Esophagus muscularis mucosa (tissue), 4 donors: ENCODE results near the gene HIF1A. TPM values are rescaled to one million over a fixed set of nuclear protein-coding genes. Genes with fewer than 3 reads are reported as not detected.

Experiments used
- DNase-seq: peaks from one replicate; pipeline ENCODE4 v3.0.0-alpha.2; 2017; ENCODE audit errors: extremely low spot score
- H3K27ac ChIP-seq, 4 donors: fragments of 200-600 bp; sonication (generic); replicated peaks in 1 of 4; 1 replicate in 3 of 4; 2 replicates in 1 of 4; pipeline ENCODE4 v1.5.1; 2016 to 2019; ENCODE audit warnings: mild to moderate bottlenecking in 1 of 4
- H3K27me3 ChIP-seq, 4 donors: fragments of 200-600 bp; sonication (generic); one replicate each; pipeline versions ENCODE4 v1.5.1 to v1.6.0; 2016 to 2019
- H3K36me3 ChIP-seq, 4 donors: fragments of 200-600 bp; sonication (generic); one replicate each; pipeline ENCODE4 v1.5.1; 2016 to 2019
- H3K4me1 ChIP-seq, 4 donors: fragments of 200-600 bp; sonication (generic); one replicate each; pipeline ENCODE4 v1.5.1; 2016 to 2019
- H3K4me3 ChIP-seq, 4 donors: fragments of 200-600 bp; sonication (generic); 1 replicate in 2 of 4; 2 replicates in 2 of 4; pipeline ENCODE4 v1.5.1; 2016 to 2019; ENCODE audit warnings: mild to moderate bottlenecking in 4 of 4, moderate library complexity in 1 of 4
- H3K9me3 ChIP-seq, 4 donors: fragments of 200-600 bp; sonication (generic); 1 replicate in 3 of 4; 2 replicates in 1 of 4; pipeline ENCODE4 v1.5.1; 2016 to 2019
- EP300 ChIP-seq: sonication (generic); formaldehyde crosslinking; IDR thresholded peaks from one replicate; pipeline ENCODE4 v1.6.1; 2017; ENCODE audit warnings: antibody characterized with exemption
- POLR2A ChIP-seq: fragments of 450-650 bp; IDR thresholded peaks from one replicate; pipeline ENCODE4 v1.6.1; 2017; ENCODE audit warnings: antibody characterized with exemption, moderate library complexity, mild to moderate bottlenecking, low read depth
- POLR2AphosphoS5 ChIP-seq, 2 donors: sonication (generic); formaldehyde crosslinking; IDR thresholded peaks; one replicate each; pipeline ENCODE4 v1.6.1; 2017; ENCODE audit warnings: antibody characterized with exemption in 2 of 2
- whole genome bisulfite sequencing: methylation state at CpG from one replicate; pipeline ENCODE4 v1.1.5; 2018; 5-methylcytosine and 5-hydroxymethylcytosine counted together
- intact Hi-C: fragments of 100-400 bp; cut with DNase I; formaldehyde crosslinking; loops from one replicate; pipeline ENCODE4 v1.15.1; 2023
- total RNA-seq, 4 donors: library from RNA; depleted of rRNA; stranded (reverse); fragments of >200 nt; gene quantifications; one replicate each; pipeline versions ENCODE4 v1.1.0 to v1.2.1, GENCODE V29; 2016
- TF ChIP-seq, protein P1 (sequence below), 3 experiments: fragments of 200-600 bp in 2 of 3; fragments of 450-650 bp in 1 of 3; sonication (generic) in 2 of 3; IDR thresholded peaks; one replicate each; pipeline ENCODE4 v1.5.1; 2017 to 2019; ENCODE audit warnings: antibody characterized with exemption in 3 of 3, mild to moderate bottlenecking in 2 of 3, moderate library complexity in 1 of 3

HIF1A gene
- total RNA-seq, 4 donors from 2014 or later, result 77.4 to 156 (median 86.5) TPM

DNA sequence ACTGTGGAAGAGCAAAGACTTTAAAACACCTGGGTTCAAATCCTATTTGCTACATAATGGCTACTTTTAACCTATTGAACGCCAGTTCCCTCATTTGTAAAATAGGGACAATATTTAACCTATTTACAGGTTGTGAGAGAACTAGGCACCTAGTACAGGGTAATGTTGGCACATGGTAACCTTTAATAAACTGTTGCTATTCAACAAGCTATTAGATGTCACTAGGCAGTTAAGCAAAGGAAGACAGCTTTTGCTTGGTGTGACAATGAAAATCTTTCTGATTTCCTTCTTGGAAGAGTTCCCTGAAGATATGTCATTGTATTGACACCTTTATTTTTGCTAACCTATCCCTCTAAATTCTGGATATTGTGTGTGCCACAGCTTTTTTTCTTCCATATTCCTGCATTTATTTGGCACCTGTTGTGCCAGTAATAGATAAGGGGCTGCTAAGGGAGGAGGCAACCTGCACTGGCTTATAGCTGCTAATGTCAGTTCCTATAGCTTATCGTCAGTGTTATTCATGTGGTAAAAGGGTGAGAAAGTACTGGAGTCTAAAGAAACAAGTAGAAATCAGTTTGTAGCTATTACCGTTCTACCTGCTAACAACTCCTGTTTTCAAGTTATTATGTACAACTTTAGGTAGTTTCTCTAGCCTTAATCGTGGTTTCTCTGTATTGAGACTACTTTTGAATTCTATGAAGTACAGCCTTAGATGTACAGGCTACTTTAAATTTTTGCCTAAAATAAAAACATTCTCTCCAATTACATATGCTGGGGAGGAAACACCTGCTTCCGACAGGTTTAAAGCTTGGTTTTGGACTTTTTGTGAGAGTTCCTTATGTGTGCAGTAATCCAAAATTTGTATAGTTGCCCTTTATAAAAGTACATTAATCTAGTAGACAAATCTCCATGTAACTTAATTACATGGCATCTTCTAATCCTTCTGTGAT is 24.3 kb downstream of the HIF1A start:
- WGBS, result 69% methylated on average over 5 of the region's 5 CpGs
- intact Hi-C loops, result no loop called here
- Histone ChIP-seq H3K36me3 (peaks cover 3 to 26% (median 12%) of the 10 kb centered on the region in 4 donors), H3K4me1 (peaks cover 36 to 76% (median 67%) of the 10 kb centered on the region in 4 donors), H3K27me3 (no peaks in the 10 kb centered on the region), H3K27ac (peak overlapping the region; percentile 29 to 52 (median 42)), H3K9me3 (no peaks in the 10 kb centered on the region), H3K4me3 (no peak overlapping the region)
- TF ChIP-seq, protein P1, sequence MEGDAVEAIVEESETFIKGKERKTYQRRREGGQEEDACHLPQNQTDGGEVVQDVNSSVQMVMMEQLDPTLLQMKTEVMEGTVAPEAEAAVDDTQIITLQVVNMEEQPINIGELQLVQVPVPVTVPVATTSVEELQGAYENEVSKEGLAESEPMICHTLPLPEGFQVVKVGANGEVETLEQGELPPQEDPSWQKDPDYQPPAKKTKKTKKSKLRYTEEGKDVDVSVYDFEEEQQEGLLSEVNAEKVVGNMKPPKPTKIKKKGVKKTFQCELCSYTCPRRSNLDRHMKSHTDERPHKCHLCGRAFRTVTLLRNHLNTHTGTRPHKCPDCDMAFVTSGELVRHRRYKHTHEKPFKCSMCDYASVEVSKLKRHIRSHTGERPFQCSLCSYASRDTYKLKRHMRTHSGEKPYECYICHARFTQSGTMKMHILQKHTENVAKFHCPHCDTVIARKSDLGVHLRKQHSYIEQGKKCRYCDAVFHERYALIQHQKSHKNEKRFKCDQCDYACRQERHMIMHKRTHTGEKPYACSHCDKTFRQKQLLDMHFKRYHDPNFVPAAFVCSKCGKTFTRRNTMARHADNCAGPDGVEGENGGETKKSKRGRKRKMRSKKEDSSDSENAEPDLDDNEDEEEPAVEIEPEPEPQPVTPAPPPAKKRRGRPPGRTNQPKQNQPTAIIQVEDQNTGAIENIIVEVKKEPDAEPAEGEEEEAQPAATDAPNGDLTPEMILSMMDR (IDR thresholded peaks at IDR 0.05), result no peak
- no peak for TF ChIP-seq POLR2A
- no peak for TF ChIP-seq POLR2AphosphoS5 (IDR thresholded peaks at IDR 0.05)
- no peak for TF ChIP-seq EP300
- no peak for DNase-seq

DNA sequence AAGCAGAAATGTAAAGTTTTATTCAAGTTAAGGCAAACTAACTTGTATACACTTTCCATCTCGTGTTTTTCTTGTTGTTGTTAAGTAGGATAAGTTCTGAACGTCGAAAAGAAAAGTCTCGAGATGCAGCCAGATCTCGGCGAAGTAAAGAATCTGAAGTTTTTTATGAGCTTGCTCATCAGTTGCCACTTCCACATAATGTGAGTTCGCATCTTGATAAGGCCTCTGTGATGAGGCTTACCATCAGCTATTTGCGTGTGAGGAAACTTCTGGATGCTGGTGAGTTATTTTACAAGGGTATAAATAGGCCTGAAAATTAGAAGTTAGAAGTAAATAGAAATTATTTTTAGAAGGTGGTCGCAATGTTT is 25.0 kb downstream of the HIF1A start:
- H3K4me3 ChIP-seq, result no peak overlapping the region
- peaks cover 29 to 69% (median 61%) of the 10 kb centered on the region in 4 donors for H3K4me1 ChIP-seq
- H3K27me3 ChIP-seq, result no peaks in the 10 kb centered on the region
- H3K27ac ChIP-seq, result peak overlapping the region in 3 of 4 donors; percentile 29 to 42 (median 41)
- no peaks in the 10 kb centered on the region for H3K9me3 ChIP-seq
- TF ChIP-seq, protein P1 (IDR thresholded peaks at IDR 0.05), result no peak
- TF ChIP-seq POLR2A, result no peak
- no peak for TF ChIP-seq POLR2AphosphoS5 (IDR thresholded peaks at IDR 0.05)
- no peak for TF ChIP-seq EP300
- 78% methylated on average over 9 of the region's 9 CpGs for WGBS
- intact Hi-C loops, result no loop called here
- H3K36me3 ChIP-seq, result peaks cover 3 to 26% (median 12%) of the 10 kb centered on the region in 4 donors
- no peak for DNase-seq

DNA sequence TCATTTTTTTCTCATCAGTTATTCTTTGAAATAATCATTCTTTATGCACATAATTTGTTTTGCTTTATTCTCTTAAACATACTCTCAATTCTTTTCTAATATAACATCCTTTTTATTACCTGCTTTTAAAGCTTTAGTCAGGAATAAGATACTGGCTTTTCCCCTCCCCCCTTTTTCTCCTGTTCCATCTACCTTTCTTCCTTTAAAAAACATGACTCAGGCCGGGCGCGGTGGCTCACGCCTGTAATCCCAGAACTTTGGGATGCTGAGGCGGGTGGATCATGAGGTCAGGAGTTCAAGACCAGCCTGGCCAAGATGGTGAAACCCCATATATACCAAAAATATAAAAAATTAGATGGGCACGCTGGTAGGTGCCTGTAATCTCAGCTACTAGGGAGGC is 25.4 kb downstream of the HIF1A start:
- WGBS, result 76% methylated on average over 6 of the region's 6 CpGs
- intact Hi-C loops, result no loop called here
- Histone ChIP-seq H3K27ac (peak overlapping the region in 3 of 4 donors; percentile 29 to 45 (median 41)), H3K4me1 (peaks cover 29 to 65% (median 58%) of the 10 kb centered on the region in 4 donors), H3K9me3 (no peaks in the 10 kb centered on the region), H3K27me3 (no peaks in the 10 kb centered on the region), H3K36me3 (peaks cover 3 to 31% (median 15%) of the 10 kb centered on the region in 4 donors), H3K4me3 (no peak overlapping the region)
- DNase-seq, result no peak
- TF ChIP-seq, protein P1 (IDR thresholded peaks at IDR 0.05), result no peak
- TF ChIP-seq POLR2A (no peak), POLR2AphosphoS5 (IDR thresholded peaks at IDR 0.05) (no peak), EP300 (no peak)

DNA sequence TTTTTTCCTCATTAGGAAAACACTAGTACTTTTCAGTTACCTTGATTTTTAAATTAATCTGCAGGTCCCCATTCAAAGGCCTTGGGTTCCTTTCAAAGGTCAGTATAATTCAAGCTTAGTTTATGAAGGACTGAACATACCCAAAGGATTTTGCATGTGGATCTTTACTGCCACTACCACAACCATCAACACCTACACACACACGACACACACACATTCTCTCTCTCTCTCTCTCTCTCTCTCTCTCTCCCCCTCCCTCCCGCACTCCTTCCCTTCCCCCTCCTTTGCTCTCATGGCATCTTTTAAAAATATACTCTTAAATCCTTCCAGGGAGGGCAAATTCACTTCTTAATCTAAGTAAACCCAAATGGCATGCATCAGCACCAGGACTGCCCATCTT is 28.8 kb downstream of the HIF1A start:
- no peaks in the 10 kb centered on the region for H3K9me3 ChIP-seq
- H3K27me3 ChIP-seq, result no peaks in the 10 kb centered on the region
- H3K4me1 ChIP-seq, result peaks cover 7 to 31% (median 30%) of the 10 kb centered on the region in 4 donors
- WGBS, result 79% methylated on average over 2 of the region's 2 CpGs
- H3K36me3 ChIP-seq, result peaks cover 24 to 65% (median 38%) of the 10 kb centered on the region in 4 donors
- intact Hi-C loops, result no loop called here
- TF ChIP-seq, protein P1 (IDR thresholded peaks at IDR 0.05), result no peak
- no peak for TF ChIP-seq EP300
- TF ChIP-seq POLR2A, result no peak
- TF ChIP-seq POLR2AphosphoS5 (IDR thresholded peaks at IDR 0.05), result no peak
- no peak overlapping the region for H3K27ac ChIP-seq
- no peak overlapping the region for H3K4me3 ChIP-seq
- no peak for DNase-seq
